ENCODE results near the gene BCAS3. TPM values are rescaled to one million over a fixed set of nuclear protein-coding genes. Genes with fewer than 3 reads are reported as not detected.
"Not testable (repeated sequence)": the region's sequence is repeated elsewhere in the genome, so short reads cannot be mapped to it uniquely, and the experiment has no call there.

BCAS3 gene
- total RNA-seq, 1 donor from 2014 or later = 39.6 TPM

- DNase-seq (ENCODE audit: low read depth) = no peak
Measured at GRCh38 chr17:61337290-61337689, 659.6 kb downstream of the BCAS3 start.

- DNase-seq (ENCODE audit: low read depth) = peak; percentile 68
Measured at GRCh38 chr17:61338000-61338798, 660.5 kb downstream of the BCAS3 start.

GRCh38 chr17:61338874-61339478 lies 661.3 kb downstream of the BCAS3 start:
- DNase-seq (ENCODE audit: low read depth) = no peak

GRCh38 chr17:61340431-61341209 lies 663.0 kb downstream of the BCAS3 start:
- DNase-seq (ENCODE audit: low read depth) = no peak

GRCh38 chr17:61343576-61343975 lies 665.9 kb downstream of the BCAS3 start:
- no peak for DNase-seq (ENCODE audit: low read depth)

GRCh38 chr17:61345061-61345460 lies 667.4 kb downstream of the BCAS3 start:
- no peak for DNase-seq (ENCODE audit: low read depth)

- peak; percentile 28 for DNase-seq (ENCODE audit: low read depth)
Measured at GRCh38 chr17:61345825-61346666, 668.4 kb downstream of the BCAS3 start.

- no peak for DNase-seq (ENCODE audit: low read depth)
Measured at GRCh38 chr17:61349350-61349749, 671.7 kb downstream of the BCAS3 start.

- DNase-seq (ENCODE audit: low read depth) = no peak
Measured at GRCh38 chr17:61351745-61352407, 674.2 kb downstream of the BCAS3 start.

GRCh38 chr17:61352408-61352770 lies 674.7 kb downstream of the BCAS3 start:
- DNase-seq (ENCODE audit: low read depth) = no peak

- no peak for DNase-seq (ENCODE audit: low read depth)
Measured at GRCh38 chr17:61352781-61353491, 675.3 kb downstream of the BCAS3 start.

GRCh38 chr17:61353615-61354014 lies 676.0 kb downstream of the BCAS3 start:
- DNase-seq (ENCODE audit: low read depth) = no peak

GRCh38 chr17:61354895-61355874 lies 677.5 kb downstream of the BCAS3 start:
- no peak for DNase-seq (ENCODE audit: low read depth)

- DNase-seq (ENCODE audit: low read depth) = not testable (repeated sequence)
Measured at GRCh38 chr17:61357061-61357460, 679.4 kb downstream of the BCAS3 start.

GRCh38 chr17:61359513-61359912 lies 681.9 kb downstream of the BCAS3 start:
- DNase-seq (ENCODE audit: low read depth) = not testable (repeated sequence)

GRCh38 chr17:61360318-61360943 lies 682.8 kb downstream of the BCAS3 start:
- no peak for DNase-seq (ENCODE audit: low read depth)

GRCh38 chr17:61361084-61361483 lies 683.4 kb downstream of the BCAS3 start:
- DNase-seq (ENCODE audit: low read depth) = peak; percentile 80

GRCh38 chr17:61362396-61362795 lies 684.7 kb downstream of the BCAS3 start:
- no peak for DNase-seq (ENCODE audit: low read depth)
